HG02885 (cell line): Measurements from ENCODE around the gene CAPN14.

ENCODE experiments used
- ATAC-seq: cut with Tn5 transposase; IDR thresholded peaks from one replicate; pipeline ENCODE4 v1.9.1; 2021; ENCODE audit warnings: mild to moderate bottlenecking; ENCODE audit not compliant: unreplicated experiment, poor library complexity

CAPN14 gene

GRCh38 chr2:31228717-31229116, 11.4 kb upstream of the CAPN14 start:
- ATAC-seq, result no peak

DNA sequence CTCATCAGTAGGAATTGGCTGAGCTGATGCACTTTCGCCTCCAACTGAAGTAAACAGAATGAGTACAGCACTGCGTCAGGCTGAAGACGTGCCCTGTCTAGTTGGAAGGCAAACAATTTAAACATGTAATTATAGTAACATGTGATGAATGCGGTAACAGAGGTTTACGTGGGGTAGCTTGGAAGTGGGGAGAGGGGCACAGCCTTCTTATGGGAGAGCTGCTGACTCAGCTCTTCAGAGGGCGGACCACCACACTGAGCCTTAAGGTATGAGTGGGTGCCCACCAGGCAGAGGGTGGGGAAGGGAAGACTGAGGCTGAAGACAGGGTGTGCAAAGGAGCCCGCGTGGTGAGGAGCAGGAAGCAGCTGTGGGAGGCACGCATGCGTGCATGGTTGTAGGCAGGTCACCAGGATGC, 10.4 kb upstream of the CAPN14 start:
- ATAC-seq, result no peak

- ATAC-seq, result no peak
Observed at GRCh38 chr2:31227110-31227509, 9.8 kb upstream of the CAPN14 start.

- no peak for ATAC-seq
Observed at GRCh38 chr2:31226266-31226665, 9.0 kb upstream of the CAPN14 start.

DNA sequence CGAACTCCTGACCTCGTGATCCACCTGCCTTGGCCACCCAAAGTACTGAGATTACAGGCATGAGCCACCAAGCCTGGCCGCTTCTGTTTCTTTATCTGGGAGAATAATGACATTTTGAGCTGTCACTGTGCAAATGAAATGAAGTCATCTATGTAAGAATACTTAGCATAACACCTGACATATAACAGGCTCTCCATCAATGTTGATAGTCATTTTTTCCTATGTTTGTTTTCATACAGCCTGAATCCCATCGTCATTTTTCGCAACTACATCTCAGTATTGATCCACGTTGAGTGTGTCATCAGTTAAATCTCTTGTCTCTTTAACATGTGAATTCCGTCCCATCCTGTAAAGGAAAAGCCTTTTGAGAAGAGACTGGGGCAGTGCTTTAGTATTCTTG, 6.4 kb upstream of the CAPN14 start:
- no peak for ATAC-seq

GRCh38 chr2:31223026-31223425, 5.7 kb upstream of the CAPN14 start:
- ATAC-seq, result no peak

DNA sequence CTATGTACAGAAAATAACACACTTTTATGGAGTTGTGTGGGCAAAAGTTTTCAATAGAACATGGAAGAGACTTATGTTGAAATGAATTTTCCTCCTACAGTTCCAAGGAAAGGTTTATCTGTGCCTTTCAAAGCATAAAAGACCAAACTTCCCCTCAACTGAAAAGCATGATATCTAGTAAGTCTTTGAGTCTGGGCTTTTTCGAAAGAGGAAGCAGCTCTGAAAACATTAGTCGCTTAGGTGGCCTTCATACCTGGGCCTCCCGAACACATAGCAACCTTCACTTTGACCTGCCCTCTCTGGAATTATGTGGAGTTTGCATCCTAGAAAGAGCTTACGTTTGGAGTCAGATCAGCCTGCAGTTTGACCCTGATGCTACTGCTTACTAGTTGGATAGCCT, 4.8 kb upstream of the CAPN14 start:
- ATAC-seq, result no peak

DNA sequence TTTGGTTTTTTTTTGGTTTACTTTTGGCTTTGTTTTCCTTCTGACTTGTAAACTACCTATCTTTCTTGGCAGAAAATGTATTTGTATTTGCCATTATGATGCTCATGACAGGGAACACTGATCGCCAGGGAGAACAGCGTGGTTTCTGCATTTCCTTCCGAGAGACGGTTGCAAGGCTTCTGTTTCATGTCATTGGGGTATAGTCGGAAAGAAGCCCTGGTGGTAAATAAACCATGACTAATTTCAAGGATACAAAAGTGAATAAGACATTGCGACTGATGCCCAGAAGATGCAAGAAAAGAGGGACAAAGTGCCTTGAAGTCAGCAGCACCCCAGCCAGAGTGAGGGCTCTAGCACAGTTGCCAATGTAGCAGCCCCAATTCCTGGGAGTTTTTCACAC, 4.2 kb upstream of the CAPN14 start:
- ATAC-seq, result no peak

GRCh38 chr2:31219131-31219969, 2.0 kb upstream of the CAPN14 start:
- peak; percentile 78 for ATAC-seq

DNA sequence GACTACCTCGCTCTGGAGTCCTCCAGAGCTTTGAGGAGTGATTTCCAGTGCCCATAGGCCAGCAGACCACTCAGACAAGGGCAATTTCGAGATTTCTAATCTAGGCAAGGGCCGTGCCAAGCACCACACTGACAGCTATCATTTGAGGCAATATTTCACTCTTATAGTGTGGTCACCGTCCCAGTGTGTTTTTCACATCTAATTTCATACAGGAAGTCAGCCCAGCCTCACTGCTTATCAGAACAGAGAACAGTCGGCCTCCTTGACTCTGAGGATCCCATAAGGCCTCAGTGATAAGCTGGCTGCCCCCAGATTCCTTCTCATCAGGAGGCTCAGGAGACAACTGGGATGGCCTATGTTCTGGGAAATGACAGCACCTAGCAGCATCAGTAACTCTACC, 581 bp downstream of the CAPN14 start:
- peak; percentile 49 for ATAC-seq

- ATAC-seq, result no peak
Observed at GRCh38 chr2:31214444-31214915, 2.8 kb downstream of the CAPN14 start.

DNA sequence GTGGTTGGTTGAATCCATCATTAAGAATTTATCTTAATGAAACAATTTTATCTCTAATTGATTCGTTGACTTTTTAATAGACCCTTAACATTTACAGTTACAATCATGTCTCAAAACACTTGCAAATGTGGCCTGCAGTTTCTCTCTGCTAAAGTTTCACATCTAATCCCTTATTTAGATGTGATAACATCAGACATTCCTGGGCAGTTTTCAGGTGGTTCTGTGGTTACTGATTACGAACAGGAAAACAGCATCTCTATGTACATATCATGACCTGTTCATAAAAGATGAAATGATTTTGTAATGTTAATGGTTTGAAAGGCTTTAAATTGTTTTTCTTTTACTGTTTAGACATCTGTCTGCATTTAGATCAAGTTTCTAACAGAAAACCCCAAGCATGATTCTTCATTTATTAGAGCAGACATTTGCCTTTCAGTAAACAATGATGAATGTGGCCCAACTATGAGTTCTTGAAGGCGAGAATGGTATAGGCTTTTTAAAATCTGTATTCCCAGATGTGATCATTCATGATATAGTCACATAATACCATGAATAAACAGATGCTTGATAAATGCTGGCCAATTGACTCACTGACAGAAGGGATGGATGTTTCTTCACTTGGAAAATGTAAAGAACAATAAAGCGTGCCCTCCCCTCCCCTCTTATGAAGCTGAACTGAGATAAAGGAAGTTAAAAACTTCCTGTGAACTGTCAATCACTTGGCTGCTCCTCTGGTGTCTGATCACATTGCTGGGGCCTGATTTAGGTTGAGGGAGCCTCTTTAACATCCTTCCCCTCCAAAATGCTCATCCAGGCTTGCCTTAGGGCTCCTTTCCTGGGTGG, 3.5 kb downstream of the CAPN14 start:
- no peak for ATAC-seq

DNA sequence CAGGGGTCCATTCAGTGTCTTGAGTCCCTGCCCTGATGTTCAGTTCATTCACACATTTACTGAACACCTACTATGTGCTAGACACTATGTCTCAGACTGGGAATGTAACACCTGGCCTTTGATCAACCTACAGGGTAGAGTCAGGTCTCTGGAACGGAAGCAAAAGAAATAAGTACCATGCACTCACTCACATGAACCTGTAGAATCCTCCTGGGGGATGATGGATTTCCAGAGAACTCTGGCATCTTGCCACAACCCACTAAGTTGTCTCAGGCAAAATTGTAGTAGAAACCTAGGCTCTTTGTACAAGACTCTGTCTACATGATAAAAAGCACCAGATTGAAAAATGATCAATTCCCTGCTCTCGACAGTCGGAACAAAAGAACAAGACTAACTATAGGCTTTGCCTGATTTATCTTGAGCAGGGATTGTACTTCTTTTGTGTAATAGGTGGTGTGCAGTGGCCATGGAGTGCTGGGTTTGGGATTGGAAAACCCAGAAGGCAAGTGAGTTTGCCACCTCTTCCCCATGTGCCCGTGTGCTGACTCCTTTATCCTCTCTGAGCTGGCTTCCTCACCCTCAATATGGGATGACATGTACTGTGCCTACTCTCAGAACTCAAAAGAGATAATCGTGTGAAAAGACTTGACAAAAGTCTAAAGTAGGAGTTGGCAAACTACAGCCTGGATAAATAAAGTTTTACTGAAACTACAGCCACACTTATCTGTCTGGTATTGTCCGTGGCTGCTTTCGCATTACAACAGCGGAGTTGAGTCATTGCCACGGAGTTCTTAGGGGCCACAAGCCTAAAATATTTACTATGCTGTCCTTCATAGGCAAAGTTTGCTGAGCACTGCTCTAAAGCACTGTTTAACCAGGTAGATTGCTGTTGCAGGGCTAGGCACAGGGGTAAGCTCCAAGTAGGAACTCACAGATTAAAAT, 4.4 kb downstream of the CAPN14 start:
- no peak for ATAC-seq

DNA sequence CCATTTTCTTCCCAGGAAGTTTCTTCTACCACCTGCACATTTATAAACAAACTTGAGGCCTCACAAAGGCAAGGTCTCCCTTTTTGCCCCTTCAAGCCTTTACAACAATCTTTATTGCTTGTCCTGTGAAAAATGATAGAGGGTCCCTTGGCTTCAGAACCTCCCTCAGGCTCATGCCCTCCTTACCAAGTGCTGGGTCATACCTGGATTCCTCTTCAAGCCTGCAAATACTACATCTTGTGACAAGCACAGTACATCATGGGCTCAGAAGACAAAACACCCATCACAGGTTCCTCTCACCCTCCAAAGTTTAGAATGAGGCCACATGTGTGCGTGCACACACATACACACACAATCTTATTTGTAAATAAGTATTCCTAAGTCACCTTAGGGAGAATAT, 9.1 kb downstream of the CAPN14 start:
- ATAC-seq, result no peak

GRCh38 chr2:31207790-31208189, 9.5 kb downstream of the CAPN14 start:
- no peak for ATAC-seq

DNA sequence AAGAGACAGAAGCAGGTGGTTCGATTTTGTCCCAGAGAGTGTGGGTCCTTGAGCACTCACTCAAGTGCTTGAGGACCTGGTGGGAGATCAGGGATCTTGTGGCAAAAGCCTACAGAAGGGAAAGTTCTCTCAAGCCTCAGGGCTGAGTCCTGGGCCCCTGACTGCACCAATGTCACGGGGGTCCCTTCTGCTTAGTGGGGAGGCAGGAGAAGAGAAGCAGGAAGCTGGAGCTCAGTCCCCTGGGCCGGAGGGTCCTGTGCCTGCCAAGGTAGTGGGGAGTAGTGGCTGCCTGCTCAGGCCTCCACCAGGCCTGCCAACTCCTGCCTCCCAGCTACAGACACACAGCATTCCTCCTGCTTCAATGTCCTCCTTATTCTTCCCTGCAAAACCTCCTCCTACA, 11.7 kb downstream of the CAPN14 start:
- no peak for ATAC-seq

GRCh38 chr2:31205186-31205585, 12.1 kb downstream of the CAPN14 start:
- no peak for ATAC-seq

DNA sequence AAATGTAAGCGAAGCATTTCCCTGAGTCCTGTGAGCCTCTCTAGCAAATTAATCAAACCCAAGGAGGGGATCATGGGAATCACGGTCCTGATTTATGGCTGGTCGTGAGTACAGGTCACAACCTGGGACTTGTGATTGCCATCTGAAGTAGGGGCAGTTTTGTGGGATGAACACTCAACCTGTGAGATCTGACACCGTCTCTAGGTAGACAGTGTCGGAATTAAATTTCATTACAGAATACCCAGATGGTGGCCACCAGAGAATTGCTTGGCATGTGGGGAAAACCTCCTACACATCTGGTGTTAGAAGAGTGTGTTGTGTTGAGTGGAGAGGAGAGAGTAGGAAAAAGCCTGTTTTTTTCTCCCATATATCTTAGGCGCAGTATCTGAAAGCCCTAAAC, 12.5 kb downstream of the CAPN14 start:
- ATAC-seq, result no peak

GRCh38 chr2:31203916-31204315, 13.4 kb downstream of the CAPN14 start:
- ATAC-seq, result no peak

DNA sequence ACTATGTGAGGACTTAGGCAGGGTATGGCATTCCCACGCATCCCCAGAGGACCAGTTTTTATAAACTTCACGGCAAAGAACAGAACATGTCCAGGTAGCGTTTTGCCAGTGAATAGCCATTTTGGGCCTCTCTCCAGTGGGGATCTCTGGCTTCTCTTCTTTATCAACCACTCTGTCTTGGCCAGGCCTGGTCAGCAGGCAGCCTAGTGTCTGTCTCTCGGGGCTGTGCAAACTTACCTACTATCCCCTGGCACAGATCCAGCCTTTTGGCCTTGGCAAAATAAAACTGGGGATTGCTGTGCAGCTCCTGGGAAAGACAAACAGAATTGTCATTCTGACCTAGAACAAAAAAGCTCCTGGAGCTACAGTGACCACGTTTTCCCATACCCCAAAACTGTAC, 14.5 kb downstream of the CAPN14 start:
- ATAC-seq, result no peak
